Germinal center (tissue), 1 donor: ENCODE results near the gene CGNL1.

ENCODE experiments used
- DNase-seq: peaks from one replicate; pipeline ENCODE4 v3.0.0; 2012; ENCODE audit warnings: mixed read lengths, low spot score

The CGNL1 gene

DNA sequence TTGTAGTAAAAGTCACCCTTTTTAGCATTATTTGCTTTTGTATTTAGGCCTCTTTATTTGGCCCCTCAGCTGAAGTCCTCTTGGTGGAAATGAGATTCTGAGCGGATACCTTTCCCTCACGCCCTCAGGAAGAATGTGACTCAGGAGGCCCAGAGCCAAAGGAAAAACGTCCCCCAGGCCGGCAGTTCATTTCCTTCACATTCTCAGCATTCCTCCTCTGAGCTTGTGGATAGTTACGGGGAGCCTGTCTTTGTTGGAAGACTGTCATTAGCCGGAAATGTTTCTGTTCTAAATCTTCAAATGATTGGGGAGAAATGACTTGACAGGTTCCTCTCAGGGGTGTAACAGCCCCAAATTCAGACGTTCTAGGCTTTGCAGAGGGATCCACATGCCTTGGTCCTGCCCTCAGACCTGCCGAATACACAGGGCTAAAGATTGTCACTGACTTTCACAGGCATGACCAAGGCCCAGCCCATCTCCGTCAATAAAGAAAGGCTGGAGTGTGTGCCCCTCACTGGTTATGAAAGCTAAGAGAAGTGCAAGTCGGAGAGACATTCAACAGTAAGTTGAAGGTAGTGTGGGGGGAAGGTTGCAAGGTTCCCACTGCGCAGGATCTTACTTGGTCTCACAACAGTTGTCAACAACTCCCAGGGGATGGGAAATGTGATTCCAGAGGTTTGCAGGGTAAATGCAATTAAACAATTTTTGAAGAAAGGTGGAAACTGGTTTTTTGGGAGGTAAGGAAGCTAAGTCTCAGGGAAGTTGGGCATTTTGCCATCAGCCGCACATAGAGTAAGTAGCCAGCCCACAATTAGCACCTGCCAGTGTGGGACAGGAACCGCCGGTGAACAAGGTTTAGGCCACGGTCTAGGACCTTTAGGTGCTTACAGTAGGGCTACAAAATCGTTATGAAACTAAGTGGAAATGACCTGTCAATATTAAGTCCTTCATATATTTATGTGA, 175.7 kb downstream of the CGNL1 start:
- no peak for DNase-seq

DNA sequence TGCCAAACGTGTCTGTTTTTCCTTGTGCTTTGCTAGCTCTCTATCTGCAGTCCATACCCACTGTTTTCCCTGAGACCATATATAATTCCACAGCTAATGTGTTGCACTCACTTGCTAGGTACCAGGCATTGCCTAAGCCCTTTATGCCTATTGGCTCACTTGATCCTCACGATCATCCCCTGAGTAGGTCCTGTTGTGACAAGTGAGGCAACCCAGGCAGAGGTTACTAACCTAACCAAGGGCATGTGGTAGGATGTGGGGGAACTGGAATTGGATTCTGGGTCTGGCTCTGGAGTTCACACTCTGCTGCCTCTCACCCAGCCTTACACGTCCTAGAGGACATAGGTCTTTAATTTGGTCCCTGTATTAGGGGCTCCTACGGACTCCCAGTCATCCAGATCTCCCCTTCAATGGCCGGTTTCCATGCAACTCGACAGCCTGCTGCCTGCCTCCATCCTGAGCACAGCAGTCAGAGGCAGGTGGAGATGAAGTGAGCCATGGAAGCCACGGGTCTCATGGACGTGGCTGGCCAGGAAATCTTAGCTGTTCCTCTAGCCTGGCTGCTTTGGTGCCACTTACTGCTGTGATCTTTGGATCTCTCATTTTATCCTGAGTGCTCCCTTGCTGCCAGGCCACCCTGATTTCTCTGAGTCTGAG, 176.5 kb downstream of the CGNL1 start:
- DNase-seq = no peak

GRCh38 chr15:57553526-57553925, 177.2 kb downstream of the CGNL1 start:
- DNase-seq = no peak

- no peak for DNase-seq
Measured at GRCh38 chr15:57554063-57554811, 177.9 kb downstream of the CGNL1 start.

DNA sequence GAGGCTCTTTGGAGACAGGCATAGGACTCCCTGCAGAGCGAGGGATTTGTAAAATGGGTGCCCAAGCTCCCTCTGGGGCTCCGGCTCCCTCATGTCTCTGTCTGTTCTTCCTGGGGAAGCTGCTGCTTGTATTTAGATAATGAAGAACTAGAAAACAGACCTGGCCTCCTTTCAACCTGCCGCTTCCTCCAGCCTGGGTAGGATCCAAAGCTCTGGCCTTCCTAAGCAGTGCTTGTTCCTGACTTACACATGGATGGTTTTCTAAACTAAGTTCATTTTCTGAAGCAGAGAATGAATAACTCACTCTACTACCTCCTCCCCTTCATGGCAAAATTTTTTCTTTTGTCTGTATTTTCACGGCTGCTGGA, 178.5 kb downstream of the CGNL1 start:
- no peak for DNase-seq

GRCh38 chr15:57555270-57555669, 179.0 kb downstream of the CGNL1 start:
- no peak for DNase-seq

GRCh38 chr15:57556040-57556439, 179.7 kb downstream of the CGNL1 start:
- DNase-seq = no peak

- DNase-seq = no peak
Measured at GRCh38 chr15:57557267-57557666, 181.0 kb downstream of the CGNL1 start.

GRCh38 chr15:57557810-57558209, 181.5 kb downstream of the CGNL1 start:
- no peak for DNase-seq

- peak; percentile 72 for DNase-seq
Measured at GRCh38 chr15:57559875-57560274, 183.6 kb downstream of the CGNL1 start.

DNA sequence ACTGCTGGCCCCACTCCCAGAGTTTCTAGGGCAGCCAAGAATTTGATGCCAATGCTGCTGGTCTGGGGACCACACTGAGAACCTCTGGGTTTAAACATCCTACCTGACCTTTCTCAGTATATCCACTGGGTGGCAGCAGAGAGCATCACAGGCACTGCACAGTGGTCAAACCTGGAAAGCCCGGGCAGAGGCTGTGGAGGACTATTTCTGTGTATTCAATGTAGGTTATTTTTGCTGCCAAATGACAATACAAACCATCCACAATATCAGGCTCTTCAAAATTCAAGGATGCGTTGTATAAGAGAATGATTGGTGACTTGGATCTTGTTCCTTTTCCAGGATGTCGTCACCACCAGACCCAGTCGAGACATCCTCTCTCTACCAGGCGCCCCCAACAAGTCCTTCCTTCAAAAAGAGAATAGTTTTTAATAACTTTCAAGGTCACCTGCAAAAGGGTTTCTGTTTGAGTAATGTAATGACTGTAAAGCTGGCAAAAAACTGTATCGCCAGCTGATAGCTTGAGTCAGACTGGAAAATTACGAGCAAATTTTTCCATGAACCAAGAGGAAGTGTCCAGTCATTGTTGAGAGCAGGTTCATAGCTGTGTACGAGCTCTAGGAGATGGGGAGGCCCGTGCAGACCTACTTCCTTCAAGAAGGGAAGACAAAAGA, 184.9 kb downstream of the CGNL1 start:
- DNase-seq = peak; percentile 65

DNA sequence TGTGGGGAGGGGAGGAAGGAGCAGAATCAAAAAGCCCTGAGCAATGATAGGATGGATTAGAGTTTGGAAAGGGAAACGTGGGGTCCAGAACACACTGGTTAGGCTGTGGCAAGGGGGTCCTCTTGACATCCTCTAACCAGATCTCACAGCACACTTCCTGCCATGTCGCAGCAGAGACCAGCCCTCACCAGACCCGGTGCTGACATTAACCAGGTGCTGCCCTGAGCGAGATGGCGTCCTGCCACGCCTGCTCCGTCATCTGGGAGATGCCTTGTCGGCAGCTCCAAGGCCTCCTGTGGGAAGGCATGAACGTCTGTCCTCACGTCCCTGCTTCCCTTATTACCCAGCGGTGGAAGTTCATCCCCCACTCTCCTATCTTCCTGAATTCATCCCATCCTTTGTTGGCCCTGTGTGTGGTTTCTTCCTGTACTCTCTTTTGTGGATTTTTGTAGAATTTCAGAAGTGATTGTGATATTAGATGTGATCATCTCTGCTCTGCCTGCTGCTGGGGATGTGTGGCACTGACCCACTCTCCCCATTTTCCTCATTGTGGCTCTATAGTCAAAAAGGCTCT, 186.0 kb downstream of the CGNL1 start:
- DNase-seq = no peak

DNA sequence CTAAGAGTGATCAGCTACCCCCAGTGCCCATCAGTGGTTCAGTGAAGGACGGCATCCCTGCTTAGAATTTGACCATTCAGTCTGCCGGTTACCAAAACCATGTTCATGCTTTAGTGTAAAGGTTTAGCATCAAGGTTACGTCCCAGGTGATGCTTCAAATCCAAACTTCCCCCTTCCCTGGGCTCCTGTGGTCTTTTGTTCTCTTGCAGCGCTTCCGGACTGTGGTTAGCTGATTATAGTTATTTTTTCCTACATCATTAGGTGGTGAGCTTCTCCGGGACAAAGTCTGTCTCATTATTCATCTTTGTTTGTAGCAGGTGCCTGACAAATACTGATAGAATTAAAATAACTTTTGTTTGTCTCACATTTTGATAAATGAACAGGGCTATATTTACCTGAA, 187.1 kb downstream of the CGNL1 start:
- DNase-seq = no peak

- DNase-seq = no peak
Measured at GRCh38 chr15:57565311-57565710, 189.0 kb downstream of the CGNL1 start.

GRCh38 chr15:57566834-57567233, 190.5 kb downstream of the CGNL1 start:
- no peak for DNase-seq

- DNase-seq = no peak
Measured at GRCh38 chr15:57567891-57568290, 191.6 kb downstream of the CGNL1 start.

DNA sequence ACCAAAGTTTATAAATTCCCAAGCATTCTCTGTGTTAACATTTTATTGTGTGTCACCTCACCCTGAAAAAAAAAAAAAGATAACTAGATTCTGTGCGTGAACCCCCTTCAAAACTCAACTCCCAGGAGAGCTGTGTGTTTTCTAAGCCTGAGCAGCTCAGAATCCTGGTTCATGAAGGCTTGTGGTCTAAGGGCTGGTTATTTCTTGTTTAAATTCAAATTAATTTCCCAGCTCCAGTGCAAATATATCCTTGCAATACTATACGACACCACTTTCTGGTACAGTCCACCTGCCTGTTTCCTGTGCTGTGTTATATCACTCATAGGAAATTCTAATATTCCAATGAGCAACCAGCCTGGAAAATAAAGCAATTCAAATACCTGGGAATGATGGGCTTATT, 192.0 kb downstream of the CGNL1 start:
- no peak for DNase-seq

- no peak for DNase-seq
Measured at GRCh38 chr15:57570340-57570739, 194.0 kb downstream of the CGNL1 start.

DNA sequence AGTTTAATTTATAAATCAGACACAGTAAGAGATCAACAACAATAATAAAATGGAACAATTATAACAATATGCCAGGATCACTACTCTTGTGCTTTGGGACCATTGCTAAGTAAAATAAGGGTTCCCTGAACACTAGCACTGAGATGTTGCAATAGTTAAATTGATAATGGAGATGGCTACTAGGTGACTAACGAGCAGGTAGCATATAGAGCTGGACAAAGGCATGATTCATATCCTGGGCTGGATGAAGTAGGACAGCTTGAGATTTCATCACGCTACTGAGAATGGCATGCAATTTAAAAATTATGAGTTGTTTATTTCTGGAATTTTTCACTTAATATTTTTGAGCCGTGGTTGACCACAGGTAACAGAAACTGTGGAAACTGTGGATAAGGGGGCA, 194.7 kb downstream of the CGNL1 start:
- no peak for DNase-seq

DNA sequence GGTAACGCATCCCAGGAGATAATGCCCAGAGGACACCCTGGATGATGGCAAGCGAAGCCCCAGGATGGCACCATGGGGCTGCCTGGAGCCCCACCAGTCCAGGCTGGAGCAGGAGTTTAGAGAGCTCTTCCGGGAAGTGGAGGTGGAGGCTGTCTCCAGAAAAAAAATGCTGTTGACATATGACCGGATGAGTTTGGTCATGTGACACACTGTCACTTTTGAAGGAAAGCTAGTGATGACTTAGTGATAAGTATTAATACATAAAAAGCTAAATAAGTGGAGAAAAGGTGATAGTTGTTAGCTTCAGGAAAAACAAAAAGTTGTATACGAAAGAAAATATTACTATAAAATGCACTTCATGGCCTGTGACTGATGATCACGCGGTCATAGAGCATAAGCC, 195.4 kb downstream of the CGNL1 start:
- no peak for DNase-seq

- DNase-seq = no peak
Measured at GRCh38 chr15:57572468-57572867, 196.2 kb downstream of the CGNL1 start.

- DNase-seq = no peak
Measured at GRCh38 chr15:57573151-57573550, 196.8 kb downstream of the CGNL1 start.
